Metanephros (tissue), 2 donors: ENCODE measurements around the gene GPRASP3. TPM values are rescaled to one million over a fixed set of nuclear protein-coding genes. Genes with fewer than 3 reads are reported as not detected.

Experiments
- small RNA-seq: library from RNA; depleted of rRNA; stranded (forward); fragments of <200 nt; gene quantifications from one replicate; pipeline ENCODE3, GENCODE V24; 2014; ENCODE audit warnings: low replicate concordance
- total RNA-seq: library from RNA; depleted of rRNA; stranded (reverse); fragments of >200 nt; gene quantifications from one replicate; pipeline ENCODE4 v1.2.3, GENCODE V29; 2014

GPRASP3 gene
- total RNA-seq: 13.8 TPM

GRCh38 chrX:102720237-102721168 lies at the start of gene GPRASP3:
Gene GPRASP3, plus strand, starts transcription at chrX:102720743. Its CDS starts 28,253 bp downstream, at chrX:102748996.

GRCh38 chrX:102712216-102712966 lies 8.2 kb upstream of the GPRASP3 start, which contains the start of gene GPRASP2:
Gene GPRASP2, plus strand, starts transcription at chrX:102712448. Its CDS starts 2,422 bp downstream, at chrX:102714870.

Small RNA genes lying within 50 kb of the gene (small RNA-seq; reads per million reads assigned to genes)
- not detected for gene RNU6-589P

Other genes starting within 250 kb of the GPRASP3 start
- 1.4 TPM for gene TCP11X2, start 248.9 kb upstream of the GPRASP3 start, total RNA-seq
- 13.9 TPM for gene TMSB15A, start 204.0 kb upstream of the GPRASP3 start, total RNA-seq
- 20.6 TPM for gene ARMCX5, start 121.2 kb upstream of the GPRASP3 start, total RNA-seq
- 15.5 TPM for gene GPRASP1, start 69.3 kb upstream of the GPRASP3 start, total RNA-seq
- gene GPRASP2, start 8.3 kb upstream of the GPRASP3 start, total RNA-seq: 38.1 TPM
- gene RAB40AL, start 216.5 kb downstream of the GPRASP3 start, total RNA-seq: 1.2 TPM